ENCODE results near the gene TSPAN4. TPM values are rescaled to one million over a fixed set of nuclear protein-coding genes. Genes with fewer than 3 reads are reported as not detected.

Gene TSPAN4
- total and polyA plus RNA-seq, 2 of the 13 experiments (the other 11 are each of a cell fraction or from before 2014, with no cell fraction given), result 31.7 to 68.3 TPM

GRCh38 chr11:819129-819931 is 23.3 kb upstream of the TSPAN4 start (continued):
- no peak; the same call in 1 of the 2 replicates for TF ChIP-seq HINFP (CRISPR knock-in tag; IDR thresholded peaks at IDR 0.05; ENCODE audit: low read depth)
- no peak for TF ChIP-seq ZNF790 (CRISPR knock-in tag; IDR thresholded peaks at IDR 0.05; ENCODE audit: borderline replicate concordance)
- peak; percentile 44; the same call in 1 of the 2 replicates for TF ChIP-seq ZSCAN21 (CRISPR knock-in tag; IDR thresholded peaks at IDR 0.05; ENCODE audit: borderline replicate concordance)
- no peak for TF ChIP-seq FOSL2 (CRISPR knock-in tag; IDR thresholded peaks at IDR 0.05)
- no peak; the same call in 1 of the 2 replicates for TF ChIP-seq PAXIP1 (CRISPR knock-in tag; conservative IDR thresholded peaks at IDR 0.05)
- TF ChIP-seq ASH2L (IDR thresholded peaks at IDR 0.05; ENCODE audit: insufficient read length, low read depth, low read length), result peak; percentile 65
- peak; percentile 86; the same call in 1 of the 2 replicates for TF ChIP-seq ZFP91 (CRISPR knock-in tag; IDR thresholded peaks at IDR 0.05; ENCODE audit: borderline replicate concordance)
- 0 out of 2 replicates have a peak, but pooled peaks have one; percentile 20 for TF ChIP-seq ZNF670 (CRISPR knock-in tag; IDR thresholded peaks at IDR 0.05; ENCODE audit: borderline replicate concordance)
- no peak for TF ChIP-seq ATAD3A (CRISPR knock-in tag; IDR thresholded peaks at IDR 0.05)
- no peak for TF ChIP-seq NCOA2 (CRISPR knock-in tag; IDR thresholded peaks at IDR 0.05)
- TF ChIP-seq GATAD1 (CRISPR knock-in tag; IDR thresholded peaks at IDR 0.05), result 0 out of 2 replicates have a peak, but pooled peaks have one; percentile 19
- TF ChIP-seq ZNF619 (CRISPR knock-in tag; IDR thresholded peaks at IDR 0.05), result no peak
- no peak for TF ChIP-seq PLRG1 (conservative IDR thresholded peaks at IDR 0.05)
- TF ChIP-seq ZKSCAN5 (CRISPR knock-in tag; IDR thresholded peaks at IDR 0.05), result no peak
- 0 out of 2 replicates have a peak, but pooled peaks have one; percentile 3 for TF ChIP-seq ZNF589 (CRISPR knock-in tag; conservative IDR thresholded peaks at IDR 0.05)
- TF ChIP-seq SRY (CRISPR knock-in tag; IDR thresholded peaks at IDR 0.05), result peak; percentile 32; the same call in 1 of the 2 replicates
- TF ChIP-seq ZNF784 (CRISPR knock-in tag; IDR thresholded peaks at IDR 0.05; ENCODE audit: borderline replicate concordance), result no peak; the same call in 1 of the 2 replicates
- no peak for TF ChIP-seq RFXAP (CRISPR knock-in tag; IDR thresholded peaks at IDR 0.05; ENCODE audit: borderline replicate concordance)
